Sigmoid colon (tissue), 4 donors: ENCODE data around the gene KAZN.

ENCODE experiments used
- CTCF ChIP-seq, 4 experiments: fragments of 450-650 bp in 3 of 4; fragments of 200-600 bp in 1 of 4; IDR thresholded peaks; one replicate each; pipeline ENCODE4 v1.5.1; 2016 to 2019; ENCODE audit warnings: antibody characterized with exemption in 4 of 4, mild to moderate bottlenecking in 3 of 4, moderate library complexity in 2 of 4
- EP300 ChIP-seq, 4 donors: sonication (generic); formaldehyde crosslinking; IDR thresholded peaks; one replicate each; pipeline ENCODE4 v1.6.1; 2017; ENCODE audit warnings: antibody characterized with exemption in 4 of 4
- POLR2A ChIP-seq, 2 donors: fragments of 450-650 bp; IDR thresholded peaks; one replicate each; pipeline ENCODE4 v1.6.1; 2016; ENCODE audit warnings: antibody characterized with exemption in 2 of 2, mild to moderate bottlenecking in 2 of 2, moderate library complexity in 2 of 2
- POLR2AphosphoS5 ChIP-seq, 4 donors: sonication (generic); formaldehyde crosslinking; IDR thresholded peaks; one replicate each; pipeline ENCODE4 v1.6.1; 2017; ENCODE audit warnings: antibody characterized with exemption in 4 of 4

- TF ChIP-seq POLR2A (IDR thresholded peaks at IDR 0.05) (no peak), POLR2AphosphoS5 (IDR thresholded peaks at IDR 0.05) (no peak), CTCF (IDR thresholded peaks at IDR 0.05) (no peak), EP300 (IDR thresholded peaks at IDR 0.05) (no peak)
These were observed 357.5 kb downstream of the KAZN start for GRCh38 chr1:14955976-14956375.
